Lower lobe of right lung (tissue), 2 donors: ENCODE data around the gene KIFAP3. TPM values are rescaled to one million over a fixed set of nuclear protein-coding genes. Genes with fewer than 3 reads are reported as not detected.
"Not testable (repeated sequence)": the region's sequence is repeated elsewhere in the genome, so short reads cannot be mapped to it uniquely, and the experiment has no call there.

Experiments used
- ATAC-seq, 2 donors: fragments of 200-7000 bp; cut with Tn5 transposase; one replicate each; pipeline ENCODE4 v1.9.1; 2020 to 2022; ENCODE audit warnings: mild to moderate bottlenecking in 2 of 2, moderate library complexity in 2 of 2
- DNase-seq: peaks from one replicate; pipeline ENCODE4 v3.0.0-alpha.2; 2020
- H3K27ac ChIP-seq: fragments of 200-600 bp; one replicate; pipeline ENCODE4 v1.8.0; 2022
- H3K27me3 ChIP-seq: fragments of 200-600 bp; one replicate; pipeline ENCODE4 v1.8.0; 2022; ENCODE audit warnings: low read depth
- H3K36me3 ChIP-seq: fragments of 200-600 bp; one replicate; pipeline ENCODE4 v1.8.0; 2022; ENCODE audit warnings: mild to moderate bottlenecking
- H3K4me1 ChIP-seq: fragments of 200-600 bp; one replicate; pipeline ENCODE4 v1.8.0; 2022
- H3K4me3 ChIP-seq: fragments of 200-600 bp; one replicate; pipeline ENCODE4 v1.8.0; 2022; ENCODE audit warnings: mild to moderate bottlenecking
- H3K9me3 ChIP-seq: fragments of 200-600 bp; one replicate; pipeline ENCODE4 v1.8.0; 2022
- CTCF ChIP-seq: fragments of 200-600 bp; IDR thresholded peaks from one replicate; pipeline ENCODE4 v1.8.0; 2022; ENCODE audit warnings: antibody characterized with exemption, mild to moderate bottlenecking
- intact Hi-C: fragments of 100-400 bp; cut with DNase I; formaldehyde crosslinking; loops from one replicate; pipeline ENCODE4 v1.11.0; 2022
- total RNA-seq: library from RNA; stranded (reverse); fragmentation: NEBNext Ultra II Directional; extraction: Animal tissue kit (Norgen Biotek cat#: 25700); gene quantifications from one replicate; pipeline ENCODE4 v1.2.1, GENCODE V29; 2021
- donor health status: DM: no; HTN: yes; CAD: no; lungs with severe emphysema.

Gene KIFAP3
- total RNA-seq, 1 donor from 2014 or later, result 21.4 TPM

GRCh38 chr1:170078610-170079189 lies 4.2 kb upstream of the KIFAP3 start:
- no peak for TF ChIP-seq CTCF
- Histone ChIP-seq H3K9me3 (no peaks in the 10 kb centered on the region), H3K27ac (no peak overlapping the region), H3K27me3 (no peaks in the 10 kb centered on the region), H3K4me1 (peaks cover 8% of the 10 kb centered on the region), H3K4me3 (no peak overlapping the region), H3K36me3 (no peaks in the 10 kb centered on the region)
- DNase-seq (no peak), ATAC-seq (no peak)
- intact Hi-C loops, result no loop called here

- no peak for ATAC-seq
- intact Hi-C loops, result no loop called here
These were observed 3.4 kb upstream of the KIFAP3 start for GRCh38 chr1:170077926-170078325.

GRCh38 chr1:170076952-170077351 lies 2.5 kb upstream of the KIFAP3 start:
- H3K4me3 ChIP-seq, H3K27me3 ChIP-seq, H3K9me3 ChIP-seq, intact Hi-C loops, H3K27ac ChIP-seq, DNase-seq, ATAC-seq, H3K36me3 ChIP-seq: not testable (repeated sequence)
- H3K4me1 ChIP-seq, result peaks cover 16% of the 10 kb centered on the region

More at GRCh38 chr1:170077926-170078325, 3.4 kb upstream of the KIFAP3 start:
- Histone ChIP-seq H3K4me3 (no peak overlapping the region), H3K36me3 (no peaks in the 10 kb centered on the region), H3K9me3 (no peaks in the 10 kb centered on the region), H3K4me1 (peaks cover 15% of the 10 kb centered on the region), H3K27ac (no peak overlapping the region), H3K27me3 (no peaks in the 10 kb centered on the region)
- no peak for DNase-seq
- no peak for TF ChIP-seq CTCF

GRCh38 chr1:170076199-170076598 lies 1.7 kb upstream of the KIFAP3 start:
- no peaks in the 10 kb centered on the region for H3K36me3 ChIP-seq
- no peak overlapping the region for H3K27ac ChIP-seq
- no peak for TF ChIP-seq CTCF
- H3K4me1 ChIP-seq, result peaks cover 16% of the 10 kb centered on the region
- no peak overlapping the region for H3K4me3 ChIP-seq
- no peaks in the 10 kb centered on the region for H3K27me3 ChIP-seq
- H3K9me3 ChIP-seq, result no peaks in the 10 kb centered on the region
- intact Hi-C loops, result no loop called here
- ATAC-seq (no peak), DNase-seq (no peak)

- peaks cover 16% of the 10 kb centered on the region for H3K4me1 ChIP-seq
- H3K36me3 ChIP-seq, result no peaks in the 10 kb centered on the region
- H3K4me3 ChIP-seq, result peak overlapping the region; percentile 71
- no peaks in the 10 kb centered on the region for H3K27me3 ChIP-seq
- peak overlapping the region; percentile 81 for H3K27ac ChIP-seq
- ATAC-seq (no peak), DNase-seq (no peak)
- no peak for TF ChIP-seq CTCF
- intact Hi-C loops, result no loop called here
- no peaks in the 10 kb centered on the region for H3K9me3 ChIP-seq
These were observed 691 bp upstream of the KIFAP3 start for GRCh38 chr1:170075186-170075585.

- Histone ChIP-seq H3K9me3 (no peaks in the 10 kb centered on the region), H3K36me3 (no peaks in the 10 kb centered on the region), H3K27ac (peak overlapping the region; percentile 81), H3K4me3 (peak overlapping the region; percentile 71), H3K27me3 (no peaks in the 10 kb centered on the region), H3K4me1 (peaks cover 20% of the 10 kb centered on the region)
- DNase-seq, result no peak
- no peak for TF ChIP-seq CTCF
- ATAC-seq, result peak in 1 of 2 donors; percentile 9
- intact Hi-C loops, result no loop called here
These were observed 624 bp downstream of the KIFAP3 start for GRCh38 chr1:170073893-170074249.
